ENCODE results near the gene RRAS. TPM values are rescaled to one million over a fixed set of nuclear protein-coding genes. Genes with fewer than 3 reads are reported as not detected.

The RRAS gene
- total RNA-seq, 1 donor from 2014 or later: 4.7 TPM

GRCh38 chr19:49587227-49587626 lies 52.7 kb downstream of the RRAS start:
- Mint-ChIP-seq H3K27me3 (ENCODE audit: unreplicated experiment) (no peaks in the 10 kb centered on the region), H3K36me3 (ENCODE audit: unreplicated experiment) (no peaks in the 10 kb centered on the region)

More at GRCh38 chr19:49587227-49587626, 52.7 kb downstream of the RRAS start:
- DNase-seq: no peak
- Mint-ChIP-seq H3K27ac (ENCODE audit: unreplicated experiment) (no peak overlapping the region), H3K4me3 (ENCODE audit: unreplicated experiment) (no peak overlapping the region), H3K9me3 (ENCODE audit: unreplicated experiment) (peaks cover 7% of the 10 kb centered on the region), H3K4me1 (ENCODE audit: low read depth, unreplicated experiment) (peaks cover 4% of the 10 kb centered on the region)
- TF ChIP-seq, protein P1, sequence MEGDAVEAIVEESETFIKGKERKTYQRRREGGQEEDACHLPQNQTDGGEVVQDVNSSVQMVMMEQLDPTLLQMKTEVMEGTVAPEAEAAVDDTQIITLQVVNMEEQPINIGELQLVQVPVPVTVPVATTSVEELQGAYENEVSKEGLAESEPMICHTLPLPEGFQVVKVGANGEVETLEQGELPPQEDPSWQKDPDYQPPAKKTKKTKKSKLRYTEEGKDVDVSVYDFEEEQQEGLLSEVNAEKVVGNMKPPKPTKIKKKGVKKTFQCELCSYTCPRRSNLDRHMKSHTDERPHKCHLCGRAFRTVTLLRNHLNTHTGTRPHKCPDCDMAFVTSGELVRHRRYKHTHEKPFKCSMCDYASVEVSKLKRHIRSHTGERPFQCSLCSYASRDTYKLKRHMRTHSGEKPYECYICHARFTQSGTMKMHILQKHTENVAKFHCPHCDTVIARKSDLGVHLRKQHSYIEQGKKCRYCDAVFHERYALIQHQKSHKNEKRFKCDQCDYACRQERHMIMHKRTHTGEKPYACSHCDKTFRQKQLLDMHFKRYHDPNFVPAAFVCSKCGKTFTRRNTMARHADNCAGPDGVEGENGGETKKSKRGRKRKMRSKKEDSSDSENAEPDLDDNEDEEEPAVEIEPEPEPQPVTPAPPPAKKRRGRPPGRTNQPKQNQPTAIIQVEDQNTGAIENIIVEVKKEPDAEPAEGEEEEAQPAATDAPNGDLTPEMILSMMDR (IDR thresholded peaks at IDR 0.05; ENCODE audit: partially characterized antibody, unreplicated experiment): no peak

Small RNAs within 50 kb of the gene (microRNA-seq; reads per million reads assigned to microRNA genes)
- 3.2 reads per million, percentile 23 among the genes with 10 or more reads in this experiment for gene MIR5088 (ENCODE audit: unreplicated experiment)

Other genes with a start within 250 kb of the RRAS start
- gene PTH2, start 216.7 kb downstream of the RRAS start, total RNA-seq (ENCODE audit: unreplicated experiment): 2.5 TPM
- gene GFY, start 214.8 kb downstream of the RRAS start, total RNA-seq (ENCODE audit: unreplicated experiment): 0.88 TPM
- gene SLC17A7, start 198.6 kb downstream of the RRAS start, total RNA-seq (ENCODE audit: unreplicated experiment): 188 TPM
- 104 TPM for gene PIH1D1, start 188.3 kb downstream of the RRAS start, total RNA-seq (ENCODE audit: unreplicated experiment)
- gene ALDH16A1, start 186.9 kb downstream of the RRAS start, total RNA-seq (ENCODE audit: unreplicated experiment): 28.6 TPM
- gene FLT3LG, start 165.9 kb downstream of the RRAS start, total RNA-seq (ENCODE audit: unreplicated experiment): 13.1 TPM
- 1,648 TPM for gene RPL13A, start 152.5 kb downstream of the RRAS start, total RNA-seq (ENCODE audit: unreplicated experiment)
- gene RPS11, start 143.7 kb downstream of the RRAS start, total RNA-seq (ENCODE audit: unreplicated experiment): 1,862 TPM
- gene FCGRT, start 127.5 kb downstream of the RRAS start, total RNA-seq (ENCODE audit: unreplicated experiment): 8.9 TPM
- 2.5 TPM for gene RCN3, start 112.1 kb downstream of the RRAS start, total RNA-seq (ENCODE audit: unreplicated experiment)
- gene NOSIP, start 59.6 kb downstream of the RRAS start, total RNA-seq (ENCODE audit: unreplicated experiment): 94.4 TPM
- 0.29 TPM for gene PRRG2, start 58.8 kb downstream of the RRAS start, total RNA-seq (ENCODE audit: unreplicated experiment)
- gene PRR12, start 49.0 kb downstream of the RRAS start, total RNA-seq (ENCODE audit: unreplicated experiment): 39.2 TPM
- gene SCAF1, start 2.1 kb upstream of the RRAS start, total RNA-seq (ENCODE audit: unreplicated experiment): 84.4 TPM
- gene IRF3, start 25.7 kb upstream of the RRAS start, total RNA-seq (ENCODE audit: unreplicated experiment): 40.1 TPM
- gene BCL2L12, start 25.8 kb upstream of the RRAS start, total RNA-seq (ENCODE audit: unreplicated experiment): 7.5 TPM
- 177 TPM for gene PRMT1, start 37.1 kb upstream of the RRAS start, total RNA-seq (ENCODE audit: unreplicated experiment)
- gene ADM5, start 49.5 kb upstream of the RRAS start, total RNA-seq (ENCODE audit: unreplicated experiment): 3.2 TPM
- gene CPT1C, start 51.0 kb upstream of the RRAS start, total RNA-seq (ENCODE audit: unreplicated experiment): 133 TPM
- gene TSKS, start 123.2 kb upstream of the RRAS start, total RNA-seq (ENCODE audit: unreplicated experiment): not detected
- 175 TPM for gene AP2A1, start 126.9 kb upstream of the RRAS start, total RNA-seq (ENCODE audit: unreplicated experiment)
- gene FUZ, start 173.1 kb upstream of the RRAS start, total RNA-seq (ENCODE audit: unreplicated experiment): 13.6 TPM
- gene MED25, start 178.1 kb upstream of the RRAS start, total RNA-seq (ENCODE audit: unreplicated experiment): 51.0 TPM
- gene PTOV1, start 211.0 kb upstream of the RRAS start, total RNA-seq (ENCODE audit: unreplicated experiment): 342 TPM
- gene PNKP, start 227.4 kb upstream of the RRAS start, total RNA-seq (ENCODE audit: unreplicated experiment): 81.3 TPM
- 23.7 TPM for gene AKT1S1, start 237.2 kb upstream of the RRAS start, total RNA-seq (ENCODE audit: unreplicated experiment)
- 56.8 TPM for gene TBC1D17, start 237.6 kb upstream of the RRAS start, total RNA-seq (ENCODE audit: unreplicated experiment)

Data from glutamatergic neuron (in vitro differentiated cells).